HepG2 (cell line): Measurements from ENCODE around the gene RPF1. TPM values are rescaled to one million over a fixed set of nuclear protein-coding genes. Genes with fewer than 3 reads are reported as not detected.

ENCODE experiments used
- FOSL2 ChIP-seq: sonication (generic); formaldehyde crosslinking; IDR thresholded peaks from 2 replicates; pipeline ENCODE4 v1.4.0; 2020; ENCODE audit warnings: missing genetic modification reagents
- PAX8 ChIP-seq: sonication (generic); formaldehyde crosslinking; IDR thresholded peaks from 2 replicates; pipeline ENCODE4 v1.8.0; 2022; ENCODE audit warnings: mild to moderate bottlenecking, missing genetic modification reagents, borderline replicate concordance
- PHF5A ChIP-seq: IDR thresholded peaks from one replicate; pipeline ENCODE4 v1.6.1; 2018; ENCODE audit warnings: low read depth, missing genetic modification reagents; ENCODE audit not compliant: unreplicated experiment
- SOX13 ChIP-seq, 3 experiments: fragments of 450-650 bp in 1 of 3; sonication (generic) in 1 of 3; formaldehyde crosslinking in 1 of 3; IDR thresholded peaks in 2 of 3; conservative IDR thresholded peaks in 1 of 3; 2 replicates each; pipeline versions ENCODE4 v1.5.0 to v1.6.1; 2016 to 2020; ENCODE audit warnings: antibody characterized with exemption in 1 of 3, mild to moderate bottlenecking in 1 of 3, missing compliant biosample characterization in 1 of 3, missing genetic modification reagents in 1 of 3, moderate library complexity in 1 of 3
- SP1 ChIP-seq, 2 experiments: fragments of 450-650 bp in 1 of 2; sonication (generic) in 1 of 2; formaldehyde crosslinking in 1 of 2; IDR thresholded peaks; 2 replicates each; pipeline versions ENCODE4 v1.4.0 to v1.6.1; 2016 to 2020; ENCODE audit warnings: missing genetic modification reagents in 1 of 2
- TGIF2 ChIP-seq: IDR thresholded peaks from 2 replicates; pipeline ENCODE4 v1.6.1; 2016; ENCODE audit warnings: control low read depth, missing compliant biosample characterization
- TMF1 ChIP-seq: sonication (generic); formaldehyde crosslinking; IDR thresholded peaks from 2 replicates; pipeline ENCODE4 v1.8.1; 2022; ENCODE audit warnings: low read depth, missing genetic modification reagents
- ZEB1 ChIP-seq: IDR thresholded peaks from 2 replicates; pipeline ENCODE4 v1.6.1; 2012; ENCODE audit warnings: mild to moderate bottlenecking, low read depth, inconsistent platforms; ENCODE audit not compliant: insufficient replicate concordance
- ZNF441 ChIP-seq: sonication (generic); formaldehyde crosslinking; IDR thresholded peaks from 2 replicates; pipeline ENCODE4 v1.7.0; 2021; ENCODE audit warnings: missing genetic modification reagents, borderline replicate concordance
- ZNF703 ChIP-seq: sonication (generic); formaldehyde crosslinking; IDR thresholded peaks from 2 replicates; pipeline ENCODE4 v1.5.1; 2020; ENCODE audit warnings: missing genetic modification reagents, mild to moderate bottlenecking, moderate library complexity, borderline replicate concordance
- ZNF761 ChIP-seq: sonication (generic); formaldehyde crosslinking; conservative IDR thresholded peaks from 2 replicates; pipeline ENCODE4 v1.4.0; 2020; ENCODE audit warnings: mild to moderate bottlenecking, missing genetic modification reagents
- ZSCAN22 ChIP-seq: sonication (generic); formaldehyde crosslinking; IDR thresholded peaks from 2 replicates; pipeline ENCODE4 v1.4.0; 2020; ENCODE audit warnings: mild to moderate bottlenecking, missing genetic modification reagents
- polyA plus RNA-seq, 8 experiments: library from polyadenylated mRNA; depleted of rRNA in 3 of 8; stranded (reverse) in 7 of 8; unstranded in 1 of 8; fragments of >200 nt; fragmentation: Illumina TruSeq in 4 of 8; extraction: Trizol in 4 of 8; gene quantifications; 2 replicates each; pipeline versions ENCODE4 v1.2.1 to v1.2.3, GENCODE V29; 2011 to 2016; ENCODE audit warnings: low read depth in 4 of 8, missing spikeins in 1 of 8, mixed read lengths in 1 of 8; ENCODE audit not compliant: insufficient read depth in 1 of 8
- total RNA-seq, 5 experiments: library from RNA; depleted of rRNA; stranded (reverse); fragments of >200 nt; fragmentation: Illumina TruSeq; extraction: Trizol; gene quantifications; 2 replicates each; pipeline ENCODE4 v1.2.3, GENCODE V29; 2016; ENCODE audit warnings: low read depth in 1 of 5
- TF ChIP-seq, protein P1 (sequence below): sonication (generic); formaldehyde crosslinking; IDR thresholded peaks from 2 replicates; pipeline ENCODE4 v1.8.1; 2022; ENCODE audit warnings: mild to moderate bottlenecking, missing genetic modification reagents
- TF ChIP-seq, protein P2 (sequence below): IDR thresholded peaks from 2 replicates; pipeline ENCODE4 v1.6.1; 2012; ENCODE audit warnings: low read depth, low read length, improper control_type of control experiment
- TF ChIP-seq, protein P3 (sequence below): sonication (generic); formaldehyde crosslinking; IDR thresholded peaks from 2 replicates; pipeline ENCODE4 v1.4.0; 2020; ENCODE audit warnings: missing genetic modification reagents, mild to moderate bottlenecking, borderline replicate concordance
- TF ChIP-seq, protein P4 (sequence below): sonication (generic); formaldehyde crosslinking; IDR thresholded peaks from 2 replicates; pipeline ENCODE4 v1.4.0; 2020; ENCODE audit warnings: missing genetic modification reagents, mild to moderate bottlenecking, borderline replicate concordance
- TF ChIP-seq, protein P5 (sequence below): sonication (generic); formaldehyde crosslinking; IDR thresholded peaks from 2 replicates; pipeline ENCODE4 v1.9.0; 2021; ENCODE audit warnings: missing genetic modification reagents, borderline replicate concordance

RPF1 gene
- total and polyA plus RNA-seq, 2 of the 13 experiments (the other 11 are each of a cell fraction or from before 2014, with no cell fraction given): 23.0 to 39.0 TPM

DNA sequence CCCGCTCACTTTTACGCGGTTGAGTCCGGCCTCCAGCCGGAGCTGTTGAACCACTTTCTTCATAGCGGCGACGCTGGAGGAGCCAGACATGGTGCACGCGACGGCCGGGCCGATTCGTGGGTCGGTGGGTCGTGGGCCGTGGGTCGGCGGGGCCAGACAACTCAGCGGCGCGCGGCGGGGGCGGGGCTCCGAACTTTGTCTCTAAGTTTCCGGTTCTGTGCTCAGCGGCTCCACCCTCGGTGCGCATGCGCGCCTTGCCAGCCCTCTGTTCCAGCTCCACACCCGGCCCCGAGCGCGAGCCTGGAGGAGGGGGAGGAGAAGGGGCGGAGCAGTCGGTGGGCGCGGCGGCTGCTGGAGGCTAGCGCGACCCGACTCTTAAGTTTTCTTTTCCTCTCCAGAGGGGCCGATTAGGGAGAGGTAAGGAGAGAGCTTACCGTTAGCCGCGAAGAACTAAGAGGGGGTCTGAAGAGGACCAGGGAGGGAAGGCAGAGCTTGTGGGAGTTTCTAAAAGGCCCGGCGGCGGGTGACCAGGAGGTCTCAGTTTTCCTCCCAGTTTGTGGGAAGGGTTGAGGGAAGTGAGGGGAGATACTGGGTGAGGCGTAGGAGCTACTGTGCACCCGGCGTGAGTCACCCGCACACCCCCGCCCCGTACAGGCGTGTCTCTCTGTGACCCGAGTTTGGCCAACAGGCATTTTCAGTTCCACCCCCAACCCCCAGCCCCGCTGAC, 27.1 kb downstream of the RPF1 start, which contains the start of the genes GNG5 and SPATA1 (continued):
- TF ChIP-seq PHF5A: no peak
- TF ChIP-seq PAX8 (CRISPR knock-in tag): no peak
- 0 out of 2 replicates have a peak, but pooled peaks have one; percentile 25 for TF ChIP-seq TGIF2 (CRISPR knock-in tag)
- TF ChIP-seq SOX13 (IDR thresholded peaks at IDR 0.05): peak; percentile 53; the same call in 1 of the 2 replicates
- no peak; a peak in 1 of 4 replicates for TF ChIP-seq SOX13 (CRISPR knock-in tag; conservative IDR thresholded peaks at IDR 0.05 in 1 of 2, IDR thresholded peaks at IDR 0.05 in 1 of 2)
- TF ChIP-seq ZNF441 (CRISPR knock-in tag): peak; percentile 45; the same call in 1 of the 2 replicates
- TF ChIP-seq, protein P1, sequence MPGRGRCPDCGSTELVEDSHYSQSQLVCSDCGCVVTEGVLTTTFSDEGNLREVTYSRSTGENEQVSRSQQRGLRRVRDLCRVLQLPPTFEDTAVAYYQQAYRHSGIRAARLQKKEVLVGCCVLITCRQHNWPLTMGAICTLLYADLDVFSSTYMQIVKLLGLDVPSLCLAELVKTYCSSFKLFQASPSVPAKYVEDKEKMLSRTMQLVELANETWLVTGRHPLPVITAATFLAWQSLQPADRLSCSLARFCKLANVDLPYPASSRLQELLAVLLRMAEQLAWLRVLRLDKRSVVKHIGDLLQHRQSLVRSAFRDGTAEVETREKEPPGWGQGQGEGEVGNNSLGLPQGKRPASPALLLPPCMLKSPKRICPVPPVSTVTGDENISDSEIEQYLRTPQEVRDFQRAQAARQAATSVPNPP (CRISPR knock-in tag): no peak
- TF ChIP-seq, protein P2, sequence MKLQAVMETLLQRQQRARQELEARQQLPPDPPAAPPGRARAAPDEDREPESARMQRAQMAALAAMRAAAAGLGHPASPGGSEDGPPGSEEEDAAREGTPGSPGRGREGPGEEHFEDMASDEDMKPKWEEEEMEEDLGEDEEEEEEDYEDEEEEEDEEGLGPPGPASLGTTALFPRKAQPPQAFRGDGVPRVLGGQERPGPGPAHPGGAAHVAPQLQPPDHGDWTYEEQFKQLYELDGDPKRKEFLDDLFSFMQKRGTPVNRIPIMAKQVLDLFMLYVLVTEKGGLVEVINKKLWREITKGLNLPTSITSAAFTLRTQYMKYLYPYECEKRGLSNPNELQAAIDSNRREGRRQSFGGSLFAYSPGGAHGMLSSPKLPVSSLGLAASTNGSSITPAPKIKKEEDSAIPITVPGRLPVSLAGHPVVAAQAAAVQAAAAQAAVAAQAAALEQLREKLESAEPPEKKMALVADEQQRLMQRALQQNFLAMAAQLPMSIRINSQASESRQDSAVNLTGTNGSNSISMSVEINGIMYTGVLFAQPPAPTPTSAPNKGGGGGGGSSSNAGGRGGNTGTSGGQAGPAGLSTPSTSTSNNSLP: no peak
- TF ChIP-seq SP1 (IDR thresholded peaks at IDR 0.05): no peak
- TF ChIP-seq SP1 (CRISPR knock-in tag; IDR thresholded peaks at IDR 0.05): peak; percentile 69
- no peak; the same call in 1 of the 2 replicates for TF ChIP-seq TMF1
- no peak for TF ChIP-seq ZEB1
- TF ChIP-seq ZNF703: no peak; the same call in 1 of the 2 replicates
- TF ChIP-seq, protein P3, sequence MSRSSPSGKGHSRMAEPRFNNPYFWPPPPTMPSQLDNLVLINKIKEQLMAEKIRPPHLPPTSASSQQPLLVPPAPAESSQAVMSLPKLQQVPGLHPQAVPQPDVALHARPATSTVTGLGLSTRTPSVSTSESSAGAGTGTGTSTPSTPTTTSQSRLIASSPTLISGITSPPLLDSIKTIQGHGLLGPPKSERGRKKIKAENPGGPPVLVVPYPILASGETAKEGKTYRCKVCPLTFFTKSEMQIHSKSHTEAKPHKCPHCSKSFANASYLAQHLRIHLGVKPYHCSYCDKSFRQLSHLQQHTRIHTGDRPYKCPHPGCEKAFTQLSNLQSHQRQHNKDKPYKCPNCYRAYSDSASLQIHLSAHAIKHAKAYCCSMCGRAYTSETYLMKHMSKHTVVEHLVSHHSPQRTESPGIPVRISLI (CRISPR knock-in tag): no peak
- TF ChIP-seq ZNF761: peak; percentile 69; the same call in 1 of the 2 replicates
- no peak for TF ChIP-seq ZSCAN22 (CRISPR knock-in tag)
- TF ChIP-seq, protein P4, sequence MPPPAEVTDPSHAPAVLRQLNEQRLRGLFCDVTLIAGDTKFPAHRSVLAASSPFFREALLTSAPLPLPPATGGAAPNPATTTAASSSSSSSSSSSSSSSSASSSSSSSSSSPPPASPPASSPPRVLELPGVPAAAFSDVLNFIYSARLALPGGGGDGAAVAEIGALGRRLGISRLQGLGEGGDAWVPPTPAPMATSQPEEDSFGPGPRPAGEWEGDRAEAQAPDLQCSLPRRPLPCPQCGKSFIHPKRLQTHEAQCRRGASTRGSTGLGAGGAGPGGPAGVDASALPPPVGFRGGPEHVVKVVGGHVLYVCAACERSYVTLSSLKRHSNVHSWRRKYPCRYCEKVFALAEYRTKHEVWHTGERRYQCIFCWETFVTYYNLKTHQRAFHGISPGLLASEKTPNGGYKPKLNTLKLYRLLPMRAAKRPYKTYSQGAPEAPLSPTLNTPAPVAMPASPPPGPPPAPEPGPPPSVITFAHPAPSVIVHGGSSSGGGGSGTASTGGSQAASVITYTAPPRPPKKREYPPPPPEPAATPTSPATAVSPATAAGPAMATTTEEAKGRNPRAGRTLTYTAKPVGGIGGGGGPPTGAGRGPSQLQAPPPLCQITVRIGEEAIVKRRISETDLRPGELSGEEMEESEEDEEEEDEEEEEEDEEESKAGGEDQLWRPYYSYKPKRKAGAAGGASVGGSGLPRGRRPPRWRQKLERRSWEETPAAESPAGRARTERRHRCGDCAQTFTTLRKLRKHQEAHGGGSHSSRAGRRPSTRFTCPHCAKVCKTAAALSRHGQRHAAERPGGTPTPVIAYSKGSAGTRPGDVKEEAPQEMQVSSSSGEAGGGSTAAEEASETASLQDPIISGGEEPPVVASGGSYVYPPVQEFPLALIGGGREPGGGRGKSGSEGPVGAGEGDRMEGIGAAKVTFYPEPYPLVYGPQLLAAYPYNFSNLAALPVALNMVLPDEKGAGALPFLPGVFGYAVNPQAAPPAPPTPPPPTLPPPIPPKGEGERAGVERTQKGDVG: no peak
- TF ChIP-seq FOSL2 (CRISPR knock-in tag): peak; percentile 97
- TF ChIP-seq, protein P5, sequence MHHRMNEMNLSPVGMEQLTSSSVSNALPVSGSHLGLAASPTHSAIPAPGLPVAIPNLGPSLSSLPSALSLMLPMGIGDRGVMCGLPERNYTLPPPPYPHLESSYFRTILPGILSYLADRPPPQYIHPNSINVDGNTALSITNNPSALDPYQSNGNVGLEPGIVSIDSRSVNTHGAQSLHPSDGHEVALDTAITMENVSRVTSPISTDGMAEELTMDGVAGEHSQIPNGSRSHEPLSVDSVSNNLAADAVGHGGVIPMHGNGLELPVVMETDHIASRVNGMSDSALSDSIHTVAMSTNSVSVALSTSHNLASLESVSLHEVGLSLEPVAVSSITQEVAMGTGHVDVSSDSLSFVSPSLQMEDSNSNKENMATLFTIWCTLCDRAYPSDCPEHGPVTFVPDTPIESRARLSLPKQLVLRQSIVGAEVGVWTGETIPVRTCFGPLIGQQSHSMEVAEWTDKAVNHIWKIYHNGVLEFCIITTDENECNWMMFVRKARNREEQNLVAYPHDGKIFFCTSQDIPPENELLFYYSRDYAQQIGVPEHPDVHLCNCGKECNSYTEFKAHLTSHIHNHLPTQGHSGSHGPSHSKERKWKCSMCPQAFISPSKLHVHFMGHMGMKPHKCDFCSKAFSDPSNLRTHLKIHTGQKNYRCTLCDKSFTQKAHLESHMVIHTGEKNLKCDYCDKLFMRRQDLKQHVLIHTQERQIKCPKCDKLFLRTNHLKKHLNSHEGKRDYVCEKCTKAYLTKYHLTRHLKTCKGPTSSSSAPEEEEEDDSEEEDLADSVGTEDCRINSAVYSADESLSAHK: no peak
